GM21737 (cell line): ENCODE results near the gene YAP1.
A peak's percentile ranks its signal among the peaks of the same experiment; 100 is the strongest.

Source experiments
- ATAC-seq: cut with Tn5 transposase; IDR thresholded peaks from one replicate; pipeline ENCODE4 v1.9.1; 2021; ENCODE audit warnings: mild to moderate bottlenecking, moderate library complexity; ENCODE audit not compliant: unreplicated experiment

YAP1 gene

DNA sequence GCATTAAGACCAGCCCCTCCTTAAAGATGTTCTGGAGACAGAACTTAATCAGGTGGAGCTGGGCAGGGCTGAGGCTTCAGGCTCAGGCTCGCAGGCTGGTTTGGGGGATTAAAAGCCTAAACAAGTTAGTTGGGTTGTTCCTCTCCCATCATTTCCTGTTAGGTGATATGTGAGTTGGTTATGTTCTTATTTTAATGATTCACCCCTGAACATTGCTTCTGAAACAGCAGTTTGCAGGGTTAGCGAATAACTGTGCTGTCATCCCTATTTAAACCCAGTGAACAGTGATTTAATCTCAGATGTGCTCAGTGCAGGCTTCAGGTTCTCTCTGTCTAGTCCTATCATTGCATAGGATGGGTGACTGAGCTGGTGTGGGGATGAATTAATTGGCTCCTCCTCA lies 159.7 kb downstream of the YAP1 start:
- no peak for ATAC-seq

DNA sequence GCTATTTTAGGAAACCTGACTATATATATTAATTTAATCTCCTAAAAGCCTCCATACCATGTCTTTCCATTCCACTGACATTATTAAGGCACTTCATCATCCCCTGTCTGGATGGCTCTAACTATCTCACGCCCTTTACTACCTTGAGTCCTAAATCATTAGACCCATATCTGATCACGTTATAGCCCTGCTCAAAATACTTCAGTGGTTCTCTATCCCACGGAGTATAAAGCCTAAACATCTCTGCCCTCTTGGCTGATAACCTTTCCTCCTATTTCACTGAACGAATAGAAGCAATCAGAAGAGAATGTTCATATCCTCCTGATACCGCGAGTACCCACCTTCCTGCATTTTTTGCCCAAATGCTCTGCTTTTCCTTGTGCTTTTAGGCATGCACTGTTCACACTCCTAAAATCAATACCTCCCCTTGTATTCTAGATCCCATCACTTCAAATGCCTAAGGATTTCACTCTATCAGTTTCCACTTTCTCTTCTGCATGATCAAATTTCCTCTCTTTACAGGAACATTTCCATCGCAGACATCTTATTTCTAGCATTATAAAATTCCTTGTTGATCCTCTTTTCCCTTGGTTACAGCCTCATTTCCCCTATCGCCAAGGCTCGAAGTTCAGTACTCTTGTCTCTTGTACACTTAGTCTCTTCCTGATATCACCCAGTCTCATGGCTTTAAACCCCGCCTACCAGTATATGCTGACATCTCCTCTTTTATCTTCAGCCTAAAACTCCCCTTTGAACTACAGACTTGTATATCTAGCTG lies 162.0 kb downstream of the YAP1 start:
- no peak for ATAC-seq

DNA sequence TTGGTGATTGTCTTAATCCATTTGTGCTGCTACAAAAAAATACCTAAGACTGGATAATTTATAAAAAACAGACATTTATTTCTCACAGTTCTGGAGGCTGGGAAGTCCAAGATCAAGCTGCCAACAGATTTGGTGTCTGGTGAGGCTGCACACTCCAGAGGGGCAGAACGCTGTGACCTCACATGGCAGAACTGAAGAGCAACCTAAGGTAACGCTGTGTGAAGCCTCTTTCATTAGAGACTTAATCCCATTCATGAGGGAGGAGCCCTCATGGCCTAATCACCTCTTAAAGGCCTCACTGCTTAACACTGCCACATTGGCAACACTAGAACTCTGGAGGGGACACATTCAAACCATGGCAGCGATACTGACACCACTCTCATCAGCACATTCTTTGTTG lies 164.4 kb downstream of the YAP1 start:
- no peak for ATAC-seq

DNA sequence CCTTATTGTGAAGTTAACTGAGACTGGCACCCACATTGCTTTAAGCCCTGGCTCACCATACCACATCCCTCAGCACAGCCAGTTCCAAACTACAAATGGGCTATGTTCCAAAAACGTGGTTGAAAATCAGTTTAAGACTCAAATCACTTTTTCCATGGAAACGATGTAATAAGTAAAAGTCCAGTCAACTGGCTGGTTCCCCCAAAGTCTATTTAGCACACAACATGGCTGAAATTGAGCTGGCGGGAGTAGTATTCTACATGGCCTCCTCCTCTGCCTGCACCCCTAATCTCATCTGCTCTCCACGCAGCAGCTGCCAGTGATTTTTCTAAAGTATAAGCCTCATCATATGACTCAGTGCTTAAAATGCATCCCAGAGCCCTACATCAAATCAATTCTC lies 166.1 kb downstream of the YAP1 start:
- no peak for ATAC-seq

DNA sequence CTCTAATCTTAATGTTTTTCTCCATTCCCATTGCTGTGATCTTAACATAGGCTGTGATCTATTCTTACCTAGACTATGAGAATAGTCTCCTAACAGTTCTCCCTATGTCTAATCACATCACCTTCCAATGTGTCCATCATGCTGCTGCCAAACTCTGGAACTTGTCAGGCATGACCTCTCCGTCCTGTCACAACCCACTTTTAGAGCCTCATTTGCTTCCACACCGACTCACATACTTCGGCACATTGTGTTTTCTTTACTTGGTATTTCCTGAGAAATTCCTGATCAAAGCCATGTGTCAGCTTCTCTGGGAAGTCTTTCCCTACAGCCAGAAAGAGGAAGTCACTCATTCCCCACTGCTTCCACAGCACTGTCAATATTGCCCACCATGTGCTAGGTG lies 166.5 kb downstream of the YAP1 start:
- no peak for ATAC-seq

DNA sequence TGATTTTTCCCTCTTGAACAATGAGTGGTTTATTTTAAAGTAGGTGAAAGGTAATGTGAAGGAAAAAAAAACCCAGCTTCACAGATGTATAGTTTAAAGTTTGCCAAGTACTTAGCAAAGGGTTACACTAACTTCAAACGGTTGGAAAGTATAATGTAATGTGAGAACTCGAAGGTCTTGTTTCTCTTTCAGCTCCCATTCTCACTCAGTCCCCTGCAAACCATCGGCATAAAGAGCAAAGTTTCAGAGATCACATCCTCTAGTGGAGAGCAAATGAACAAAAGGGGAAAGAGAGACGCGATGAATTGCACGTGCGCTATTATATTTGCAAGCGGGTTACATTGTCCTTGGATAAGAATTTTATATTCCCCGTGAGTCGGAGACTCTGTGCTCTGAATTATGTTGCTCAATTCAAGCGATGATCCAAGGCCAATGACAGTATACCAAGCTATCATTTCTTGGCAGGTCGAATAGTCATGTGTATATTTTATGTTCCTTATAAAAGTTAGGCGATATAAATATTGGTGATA lies 169.5 kb downstream of the YAP1 start:
- ATAC-seq: peak; percentile 91

DNA sequence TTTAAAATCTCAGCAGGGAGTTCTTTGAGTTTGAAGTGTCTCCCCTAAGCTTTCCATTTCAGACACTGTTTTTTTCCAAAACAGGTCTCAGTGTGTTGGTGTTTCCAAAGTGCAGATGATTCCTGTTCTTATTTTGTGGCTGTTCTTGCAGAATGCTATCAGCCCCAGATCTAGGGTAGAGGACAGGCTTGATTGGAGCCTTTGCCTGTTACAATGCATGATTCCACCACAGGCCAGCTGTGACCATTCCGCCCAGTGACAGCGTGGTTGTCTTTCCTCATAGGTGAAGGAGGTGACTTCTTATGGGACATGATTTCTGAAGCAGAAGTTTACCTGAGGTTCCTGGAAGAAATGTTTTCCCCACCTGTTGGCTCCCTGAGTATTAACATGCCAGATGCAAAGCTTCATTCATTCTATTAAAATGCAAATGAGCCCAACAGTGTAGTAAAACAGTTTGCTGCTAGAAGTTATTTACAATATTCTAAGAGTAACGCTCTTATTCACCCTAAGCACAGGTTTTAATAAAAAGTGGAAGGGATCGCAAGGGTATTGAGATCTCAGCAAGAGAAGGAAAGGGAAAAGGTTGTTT lies 170.1 kb downstream of the YAP1 start:
- no peak for ATAC-seq
